Body of pancreas (tissue), 4 donors: ENCODE measurements around the gene HDAC2. TPM values are rescaled to one million over a fixed set of nuclear protein-coding genes. Genes with fewer than 3 reads are reported as not detected.

Experiments used
- ATAC-seq: fragments of 150-250 bp; one replicate; pipeline ENCODE4 v1.9.1; 2016
- DNase-seq, 4 donors: peaks; one replicate each; pipeline ENCODE4 v3.0.0-alpha.2; 2019
- H3K27ac ChIP-seq, 4 donors: fragments of 200-600 bp; sonication (generic); 1 replicate in 3 of 4; 2 replicates in 1 of 4; pipeline versions ENCODE4 v1.5.1 to v1.6.1; 2016 to 2019; ENCODE audit warnings: mild to moderate bottlenecking in 1 of 4, mixed read lengths in 1 of 4, moderate library complexity in 1 of 4
- H3K27me3 ChIP-seq, 2 donors: fragments of 200-600 bp; sonication (generic); one replicate each; pipeline ENCODE4 v1.6.0; 2016; ENCODE audit warnings: mild to moderate bottlenecking in 1 of 2
- H3K36me3 ChIP-seq, 2 donors: fragments of 200-600 bp; sonication (generic); replicated peaks in 1 of 2; 2 replicates each; pipeline ENCODE4 v1.5.1; 2016; ENCODE audit warnings: low read depth in 2 of 2; ENCODE audit not compliant: insufficient read depth in 1 of 2
- H3K4me1 ChIP-seq: fragments of 200-600 bp; sonication (generic); one replicate; pipeline ENCODE4 v1.6.0; 2016
- H3K4me3 ChIP-seq, 2 donors: fragments of 200-600 bp; sonication (generic); 1 replicate in 1 of 2; 2 replicates in 1 of 2; pipeline ENCODE4 v1.5.1; 2016 to 2019
- H3K9me3 ChIP-seq, 3 donors: fragments of 200-600 bp; sonication (generic); 1 replicate in 2 of 3; 2 replicates in 1 of 3; pipeline ENCODE4 v1.5.1; 2016
- CTCF ChIP-seq, 7 experiments: fragments of 450-650 bp in 4 of 7; fragments of 200-600 bp in 3 of 7; sonication (generic) in 3 of 7; IDR thresholded peaks; one replicate each; pipeline ENCODE4 v1.5.1; 2016 to 2019; ENCODE audit warnings: antibody characterized with exemption in 7 of 7
- POLR2A ChIP-seq, 3 donors: fragments of 450-650 bp; IDR thresholded peaks; one replicate each; pipeline ENCODE4 v1.6.1; 2016; ENCODE audit warnings: antibody characterized with exemption in 3 of 3, mild to moderate bottlenecking in 2 of 3
- WGBS, 2 donors: methylation state at CpG; one replicate each; pipeline ENCODE4 v1.1.5; 2017; 5-methylcytosine and 5-hydroxymethylcytosine counted together
- intact Hi-C: fragments of 100-400 bp; cut with DNase I; formaldehyde crosslinking; loops from one replicate; pipeline ENCODE4 v1.15.1; 2023
- total RNA-seq, 2 donors: library from RNA; depleted of rRNA; stranded (reverse); fragments of >200 nt; gene quantifications; one replicate each; pipeline ENCODE4 v1.1.0, GENCODE V29; 2016

Gene HDAC2
- total RNA-seq, 2 donors from 2014 or later, result 31.3 to 35.3 TPM

GRCh38 chr6:113888956-113889630 lies 81.9 kb downstream of the HDAC2 start:
- intact Hi-C loops, result loop anchor here (10.0 kb wide), 1 partner anchor 584 kb away; no protein-coding TSS in a partner anchor
- Histone ChIP-seq H3K4me3 (no peak overlapping the region), H3K27me3 (no peaks in the 10 kb centered on the region), H3K27ac (no peak overlapping the region), H3K36me3 (no peaks in the 10 kb centered on the region), H3K9me3 (no peaks in the 10 kb centered on the region), H3K4me1 (no peaks in the 10 kb centered on the region)
- ATAC-seq, result no peak
- WGBS, 2 donors, result 74 to 81% methylated on average over 3 of the region's 3 CpGs
- no peak for DNase-seq
- TF ChIP-seq CTCF (IDR thresholded peaks at IDR 0.05) (no peak), POLR2A (IDR thresholded peaks at IDR 0.05) (no peak)

- TF ChIP-seq POLR2A (IDR thresholded peaks at IDR 0.05) (no peak), CTCF (IDR thresholded peaks at IDR 0.05) (no peak)
- no peak for DNase-seq
- intact Hi-C loops, result loop anchor here (10.0 kb wide), 1 partner anchor 584 kb away; no protein-coding TSS in a partner anchor
- no peaks in the 10 kb centered on the region for H3K27me3 ChIP-seq
- H3K4me3 ChIP-seq, result no peak overlapping the region
- H3K9me3 ChIP-seq, result no peaks in the 10 kb centered on the region
- H3K4me1 ChIP-seq, result no peaks in the 10 kb centered on the region
- no peak for ATAC-seq
- no peak overlapping the region for H3K27ac ChIP-seq
- no peaks in the 10 kb centered on the region for H3K36me3 ChIP-seq
Measured at GRCh38 chr6:113888493-113888892, 82.5 kb downstream of the HDAC2 start.

GRCh38 chr6:113886512-113886911 lies 84.4 kb downstream of the HDAC2 start:
- no peak for TF ChIP-seq POLR2A (IDR thresholded peaks at IDR 0.05)
- TF ChIP-seq CTCF (IDR thresholded peaks at IDR 0.05), result no peak
- intact Hi-C loops, result loop anchor here (10.0 kb wide), 1 partner anchor 582 kb away; no protein-coding TSS in a partner anchor

GRCh38 chr6:113884011-113884410 lies 86.9 kb downstream of the HDAC2 start:
- Histone ChIP-seq H3K27ac (no peak overlapping the region), H3K9me3 (no peaks in the 10 kb centered on the region), H3K36me3 (no peaks in the 10 kb centered on the region), H3K4me1 (peaks cover 6% of the 10 kb centered on the region), H3K4me3 (no peak overlapping the region), H3K27me3 (no peaks in the 10 kb centered on the region)
- intact Hi-C loops, result loop anchor here (10.0 kb wide), 1 partner anchor 579 kb away; no protein-coding TSS in a partner anchor
- 72 to 73% methylated on average over 2 of the region's 2 CpGs for WGBS, 2 donors
- no peak for TF ChIP-seq CTCF (IDR thresholded peaks at IDR 0.05)
- TF ChIP-seq POLR2A (IDR thresholded peaks at IDR 0.05), result no peak
- DNase-seq, result no peak
- no peak for ATAC-seq

More at GRCh38 chr6:113886512-113886911, 84.4 kb downstream of the HDAC2 start:
- ATAC-seq, result no peak
- no peaks in the 10 kb centered on the region for H3K27me3 ChIP-seq
- H3K36me3 ChIP-seq, result no peaks in the 10 kb centered on the region
- no peak overlapping the region for H3K27ac ChIP-seq
- no peaks in the 10 kb centered on the region for H3K9me3 ChIP-seq
- H3K4me1 ChIP-seq, result no peaks in the 10 kb centered on the region
- WGBS, 2 donors, result 69 to 85% methylated on average over 1 of the region's 1 CpG
- H3K4me3 ChIP-seq, result no peak overlapping the region
- DNase-seq, result no peak

Other genes starting within 250 kb of the HDAC2 start
- 100 to 1,000 TPM in 1 of 2 donors, 10 to 100 TPM in 1; 68.5 to 109 TPM for gene MARCKS, start 113.8 kb downstream of the HDAC2 start, total RNA-seq